SK-N-SH (cell line): ENCODE measurements around the gene TMED9. TPM values are rescaled to one million over a fixed set of nuclear protein-coding genes. Genes with fewer than 3 reads are reported as not detected.

ENCODE experiments used
- CTCF ChIA-PET: fragments of 300-600, 350-600 bp; formaldehyde crosslinking; extraction: SDS; loops from one replicate; lab custom pipeline; 2021; lab: Yijun Ruan, JAX
- POLR2A ChIA-PET: fragments of 350-600 bp; sonication (Branson Sonifier 250); formaldehyde crosslinking; extraction: SDS; loops from one replicate; lab custom pipeline; 2020; ENCODE audit warnings: antibody characterized with exemption, inconsistent platforms; lab: Yijun Ruan, JAX
- DNase-seq: peaks from one replicate; pipeline ENCODE4 v3.0.0; 2012
- H2AFZ ChIP-seq: fragments of 200-600 bp; sonication (generic); 2 replicates; pipeline ENCODE4 v1.8.1; 2016; ENCODE audit warnings: antibody characterized with exemption, mild to moderate bottlenecking, low read depth
- H3F3A ChIP-seq: fragments of 200-600 bp; sonication (generic); replicated peaks from 2 replicates; pipeline ENCODE3; 2016; ENCODE audit warnings: antibody characterized with exemption, mild to moderate bottlenecking; ENCODE audit not compliant: insufficient read depth
- H3K27ac ChIP-seq, 2 experiments: fragments of 200-500 bp in 1 of 2; fragments of 200-600 bp in 1 of 2; sonication (Bioruptor generic) in 1 of 2; sonication (generic), shearing (Covaris generic) in 1 of 2; 2 replicates each; pipeline versions ENCODE4 v1.5.1 to v1.6.1; 2014 to 2016; ENCODE audit warnings: low read depth in 2 of 2, inconsistent platforms in 1 of 2, low read length in 1 of 2, mild to moderate bottlenecking in 1 of 2, mixed read lengths in 1 of 2
- H3K27me3 ChIP-seq: fragments of 200-600 bp; sonication (generic), shearing (Covaris generic); 2 replicates; pipeline ENCODE4 v1.6.1; 2016; ENCODE audit warnings: mixed run types; ENCODE audit not compliant: insufficient read depth
- H3K36me3 ChIP-seq, 2 experiments: fragments of 200-500 bp in 1 of 2; fragments of 200-600 bp in 1 of 2; sonication (Bioruptor generic) in 1 of 2; sonication (generic) in 1 of 2; replicated peaks in 1 of 2; 2 replicates each; pipeline versions ENCODE3 to v1.5.1; 2014 to 2016; ENCODE audit warnings: low read length in 1 of 2, mild to moderate bottlenecking in 1 of 2; ENCODE audit not compliant: insufficient read depth in 2 of 2, control insufficient read depth in 1 of 2
- H3K4me1 ChIP-seq, 2 experiments: fragments of 200-500 bp in 1 of 2; fragments of 200-600 bp in 1 of 2; sonication (Bioruptor generic) in 1 of 2; sonication (generic), shearing (Covaris generic) in 1 of 2; 2 replicates each; pipeline versions ENCODE4 v1.5.1 to v1.6.1; 2014 to 2016; ENCODE audit warnings: low read depth in 1 of 2, low read length in 1 of 2, mixed run types in 1 of 2; ENCODE audit not compliant: insufficient read depth in 2 of 2, control insufficient read depth in 1 of 2
- H3K4me2 ChIP-seq: fragments of 200-600 bp; sonication (generic), shearing (Covaris generic); 2 replicates; pipeline ENCODE4 v1.6.1; 2017; ENCODE audit warnings: mixed run types
- H3K4me3 ChIP-seq, 2 experiments: fragments of 200-500 bp in 1 of 2; fragments of 200-600 bp in 1 of 2; sonication (Bioruptor generic) in 1 of 2; sonication (generic), shearing (Covaris generic) in 1 of 2; 2 replicates each; pipeline versions ENCODE4 v1.5.1 to v1.8.1; 2014 to 2016; ENCODE audit warnings: low read depth in 2 of 2, inconsistent platforms in 1 of 2, low read length in 1 of 2, mild to moderate bottlenecking in 1 of 2, mixed read lengths in 1 of 2, moderate library complexity in 1 of 2
- H3K79me2 ChIP-seq: fragments of 200-600 bp; sonication (generic); 2 replicates; pipeline ENCODE4 v1.8.1; 2017; ENCODE audit warnings: mild to moderate bottlenecking; ENCODE audit not compliant: insufficient read depth
- H3K9ac ChIP-seq: fragments of 200-600 bp; sonication (generic); 2 replicates; pipeline ENCODE4 v1.6.1; 2017; ENCODE audit warnings: mixed run types
- H3K9me2 ChIP-seq: fragments of 200-600 bp; sonication (generic); 2 replicates; pipeline ENCODE4 v1.6.1; 2017; ENCODE audit warnings: mixed run types
- H3K9me3 ChIP-seq: fragments of 200-600 bp; sonication (generic); 2 replicates; pipeline ENCODE4 v1.6.1; 2017; ENCODE audit warnings: mixed run types, mild to moderate bottlenecking, moderate library complexity
- H4K20me1 ChIP-seq: fragments of 200-600 bp; sonication (generic); 2 replicates; pipeline ENCODE4 v1.6.1; 2017; ENCODE audit warnings: mild to moderate bottlenecking, mixed run types; ENCODE audit not compliant: insufficient read depth
- FOSL2 ChIP-seq: IDR thresholded peaks from 2 replicates; pipeline ENCODE4 v1.4.0; 2012; ENCODE audit warnings: low read depth, mild to moderate bottlenecking, moderate library complexity, borderline replicate concordance
- IRF3 ChIP-seq: fragments of 150-350 bp; IDR thresholded peaks from 2 replicates; pipeline ENCODE4 v1.6.1; 2016; ENCODE audit warnings: mild to moderate bottlenecking, low read depth, low read length
- JUND ChIP-seq: IDR thresholded peaks from 2 replicates; pipeline ENCODE4 v1.4.0; 2012
- MAX ChIP-seq: IDR thresholded peaks from 2 replicates; pipeline ENCODE4 v1.4.0; 2012; ENCODE audit warnings: low read depth
- PBX3 ChIP-seq: IDR thresholded peaks from 2 replicates; pipeline ENCODE4; 2012
- ZBTB33 ChIP-seq: IDR thresholded peaks from 2 replicates; pipeline ENCODE4 v1.4.0; 2012; ENCODE audit warnings: low read depth, borderline replicate concordance
- WGBS: methylation state at CpG from one replicate; pipeline ENCODE4 v1.1.6; 2017; ENCODE audit warnings: low lambda C conversion rate; 5-methylcytosine and 5-hydroxymethylcytosine counted together
- polyA plus RNA-seq, 3 experiments: library from polyadenylated mRNA; depleted of rRNA; stranded (reverse); fragments of >200 nt; gene quantifications; 2 replicates each; pipeline ENCODE4 v1.2.3, GENCODE V29; 2012

The TMED9 gene
- polyA plus RNA-seq, 1 of the 3 experiments (the other 2 are of a cell fraction), result 264 TPM

GRCh38 chr5:177592905-177593304 lies 902 bp downstream of the TMED9 start:
- Histone ChIP-seq H3K79me2 (peaks cover 24% of the 10 kb centered on the region), H3K4me1 (peaks cover 7 to 9% of the 10 kb centered on the region in 2 experiments; a peak in 2 of 4 replicates), H3F3A (peaks cover 15% of the 10 kb centered on the region), H3K9ac (peak overlapping the region; percentile 83), H4K20me1 (peaks cover 6% of the 10 kb centered on the region; the same call in 1 of the 2 replicates), H3K9me2 (no peaks in the 10 kb centered on the region), H3K27ac (peak overlapping the region in 1 of 2 experiments; percentile 57; a peak in 1 of 4 replicates), H3K4me3 (peak overlapping the region; percentile 69 to 86), H3K27me3 (peaks cover 12% of the 10 kb centered on the region), H3K36me3 (peaks cover 34 to 41% of the 10 kb centered on the region in 2 experiments), H3K4me2 (peak overlapping the region; percentile 77), H2AFZ (no peak overlapping the region), H3K9me3 (no peaks in the 10 kb centered on the region)
- 55% methylated on average over 13 of the region's 13 CpGs for whole genome bisulfite sequencing
- CTCF ChIA-PET, result interaction anchor here (1.2 kb wide), 2 partner anchors 15 to 483 kb away, joined by 4 to 6 read pairs; no protein-coding TSS in a partner anchor
- no peak for DNase-seq
- no peak for TF ChIP-seq ZBTB33
- POLR2A ChIA-PET, result interaction anchor here (0.8 to 1.4 kb wide), 2 partner anchors 9 to 15 kb away, joined by 4 read pairs; no protein-coding TSS in a partner anchor

GRCh38 chr5:177593511-177593910 lies 1.5 kb downstream of the TMED9 start:
- Histone ChIP-seq H3F3A (peaks cover 18% of the 10 kb centered on the region), H3K4me2 (peak overlapping the region; percentile 77), H3K9me2 (no peaks in the 10 kb centered on the region), H3K4me1 (peaks cover 7 to 9% of the 10 kb centered on the region in 2 experiments; a peak in 2 of 4 replicates), H3K27me3 (peaks cover 6% of the 10 kb centered on the region; the same call in 1 of the 2 replicates), H2AFZ (no peak overlapping the region), H3K27ac (no peak overlapping the region), H3K79me2 (peaks cover 24% of the 10 kb centered on the region), H3K36me3 (peaks cover 34 to 41% of the 10 kb centered on the region in 2 experiments), H4K20me1 (peaks cover 6% of the 10 kb centered on the region; the same call in 1 of the 2 replicates), H3K4me3 (peak overlapping the region in 1 of 2 experiments; percentile 69; a peak in 2 of 4 replicates), H3K9me3 (no peaks in the 10 kb centered on the region), H3K9ac (no peak overlapping the region)
- ChIA-PET CTCF (interaction anchor here (1.2 kb wide), 1 partner anchor 14 kb away, joined by 6 read pairs; no protein-coding TSS in a partner anchor), POLR2A (no interaction called here)
- WGBS, result 93% methylated on average over 3 of the region's 3 CpGs
- no peak for TF ChIP-seq MAX
- no peak for TF ChIP-seq JUND
- no peak for TF ChIP-seq PBX3
- TF ChIP-seq FOSL2, result no peak
- no peak for TF ChIP-seq IRF3
- no peak for DNase-seq
